ENCODE data around the gene EIF4ENIF1.

The EIF4ENIF1 gene

GRCh38 chr22:31481129-31481528 lies 8.5 kb downstream of the EIF4ENIF1 start:
- no peak for TF ChIP-seq CTCF (IDR thresholded peaks at IDR 0.05; ENCODE audit: low read depth, low read length)
- no peak overlapping the region for H3K4me3 ChIP-seq (replicated peaks in 1 of 2; ENCODE audit: low read depth in 2 of 2, low read length in 2 of 2)
- no peak for DNase-seq (ENCODE audit: low read depth in 2 of 2)

GRCh38 chr22:31477329-31477728 lies 12.3 kb downstream of the EIF4ENIF1 start:
- TF ChIP-seq CTCF (IDR thresholded peaks at IDR 0.05; ENCODE audit: low read depth, low read length), result no peak
- no peak for DNase-seq (ENCODE audit: low read depth in 2 of 2)
- H3K4me3 ChIP-seq (replicated peaks in 1 of 2; ENCODE audit: low read depth in 2 of 2, low read length in 2 of 2), result no peak overlapping the region

- no peak overlapping the region for H3K4me3 ChIP-seq (replicated peaks in 1 of 2; ENCODE audit: low read depth in 2 of 2, low read length in 2 of 2)
- no peak for TF ChIP-seq CTCF (IDR thresholded peaks at IDR 0.05; ENCODE audit: low read depth, low read length)
- DNase-seq (ENCODE audit: low read depth in 2 of 2), result no peak
Observed at GRCh38 chr22:31475800-31476199, 13.8 kb downstream of the EIF4ENIF1 start.

- H3K4me3 ChIP-seq (replicated peaks in 1 of 2; ENCODE audit: low read depth in 2 of 2, low read length in 2 of 2), result no peak overlapping the region
- DNase-seq (ENCODE audit: low read depth in 2 of 2), result peak; percentile 79 to 82
- TF ChIP-seq CTCF (IDR thresholded peaks at IDR 0.05; ENCODE audit: low read depth, low read length), result no peak
Observed at GRCh38 chr22:31474743-31475142, 14.9 kb downstream of the EIF4ENIF1 start.

- no peak for TF ChIP-seq CTCF (IDR thresholded peaks at IDR 0.05; ENCODE audit: low read depth, low read length)
- DNase-seq (ENCODE audit: low read depth in 2 of 2), result no peak
- no peak overlapping the region for H3K4me3 ChIP-seq (replicated peaks in 1 of 2; ENCODE audit: low read depth in 2 of 2, low read length in 2 of 2)
Observed at GRCh38 chr22:31465307-31465706, 24.3 kb downstream of the EIF4ENIF1 start.

GRCh38 chr22:31461699-31462098 lies 27.9 kb downstream of the EIF4ENIF1 start:
- TF ChIP-seq CTCF (IDR thresholded peaks at IDR 0.05; ENCODE audit: low read depth, low read length), result no peak
- H3K4me3 ChIP-seq (replicated peaks in 1 of 2; ENCODE audit: low read depth in 2 of 2, low read length in 2 of 2), result no peak overlapping the region
- no peak for DNase-seq (ENCODE audit: low read depth in 2 of 2)

All from cardiac fibroblast (primary cell).